Measurements from ENCODE around the gene TM7SF2.

DNA sequence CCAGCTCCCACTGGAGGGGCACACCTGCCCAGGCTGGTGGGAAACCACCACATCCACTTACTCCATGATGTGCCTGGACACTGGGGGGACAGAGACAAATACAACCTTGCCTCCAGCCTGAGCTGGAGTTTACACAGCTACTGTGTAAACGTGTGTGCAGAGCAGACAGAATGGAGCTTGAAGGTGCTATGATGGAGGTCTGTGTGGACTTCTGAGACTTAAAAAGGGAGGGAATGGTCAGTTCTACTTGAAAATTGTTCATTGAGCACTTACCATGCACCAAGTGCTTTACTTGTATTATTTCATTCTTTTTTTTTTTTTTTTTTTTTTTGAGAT, 39.1 kb upstream of the TM7SF2 start:
- TF ChIP-seq, protein P1, sequence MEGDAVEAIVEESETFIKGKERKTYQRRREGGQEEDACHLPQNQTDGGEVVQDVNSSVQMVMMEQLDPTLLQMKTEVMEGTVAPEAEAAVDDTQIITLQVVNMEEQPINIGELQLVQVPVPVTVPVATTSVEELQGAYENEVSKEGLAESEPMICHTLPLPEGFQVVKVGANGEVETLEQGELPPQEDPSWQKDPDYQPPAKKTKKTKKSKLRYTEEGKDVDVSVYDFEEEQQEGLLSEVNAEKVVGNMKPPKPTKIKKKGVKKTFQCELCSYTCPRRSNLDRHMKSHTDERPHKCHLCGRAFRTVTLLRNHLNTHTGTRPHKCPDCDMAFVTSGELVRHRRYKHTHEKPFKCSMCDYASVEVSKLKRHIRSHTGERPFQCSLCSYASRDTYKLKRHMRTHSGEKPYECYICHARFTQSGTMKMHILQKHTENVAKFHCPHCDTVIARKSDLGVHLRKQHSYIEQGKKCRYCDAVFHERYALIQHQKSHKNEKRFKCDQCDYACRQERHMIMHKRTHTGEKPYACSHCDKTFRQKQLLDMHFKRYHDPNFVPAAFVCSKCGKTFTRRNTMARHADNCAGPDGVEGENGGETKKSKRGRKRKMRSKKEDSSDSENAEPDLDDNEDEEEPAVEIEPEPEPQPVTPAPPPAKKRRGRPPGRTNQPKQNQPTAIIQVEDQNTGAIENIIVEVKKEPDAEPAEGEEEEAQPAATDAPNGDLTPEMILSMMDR (conservative IDR thresholded peaks at IDR 0.05) = no peak
- no peak for TF ChIP-seq EZH2 (IDR thresholded peaks at IDR 0.05; ENCODE audit: low read depth)
